ENCODE measurements around the gene HOXD4. TPM values are rescaled to one million over a fixed set of nuclear protein-coding genes. Genes with fewer than 3 reads are reported as not detected.
A peak's percentile ranks its signal among the peaks of the same experiment; 100 is the strongest.

HOXD4 gene
- total and polyA plus RNA-seq, 8 donors = 0.17 to 0.99 (median 0.68) TPM

- Histone ChIP-seq H3K4me1 (peaks cover 0 to 11% of the 10 kb centered on the region in 2 donors), H3K4me3 (no peak overlapping the region), H3K27me3 (peaks cover 98 to 100% of the 10 kb centered on the region in 2 donors), H3K36me3 (no peaks in the 10 kb centered on the region), H3K27ac (no peak overlapping the region), H3K9me3 (no peaks in the 10 kb centered on the region)
- intact Hi-C loops (cut with DNase I) = no loop called here
- DNase-seq (no peak), ATAC-seq (no peak)
- TF ChIP-seq, protein P1, sequence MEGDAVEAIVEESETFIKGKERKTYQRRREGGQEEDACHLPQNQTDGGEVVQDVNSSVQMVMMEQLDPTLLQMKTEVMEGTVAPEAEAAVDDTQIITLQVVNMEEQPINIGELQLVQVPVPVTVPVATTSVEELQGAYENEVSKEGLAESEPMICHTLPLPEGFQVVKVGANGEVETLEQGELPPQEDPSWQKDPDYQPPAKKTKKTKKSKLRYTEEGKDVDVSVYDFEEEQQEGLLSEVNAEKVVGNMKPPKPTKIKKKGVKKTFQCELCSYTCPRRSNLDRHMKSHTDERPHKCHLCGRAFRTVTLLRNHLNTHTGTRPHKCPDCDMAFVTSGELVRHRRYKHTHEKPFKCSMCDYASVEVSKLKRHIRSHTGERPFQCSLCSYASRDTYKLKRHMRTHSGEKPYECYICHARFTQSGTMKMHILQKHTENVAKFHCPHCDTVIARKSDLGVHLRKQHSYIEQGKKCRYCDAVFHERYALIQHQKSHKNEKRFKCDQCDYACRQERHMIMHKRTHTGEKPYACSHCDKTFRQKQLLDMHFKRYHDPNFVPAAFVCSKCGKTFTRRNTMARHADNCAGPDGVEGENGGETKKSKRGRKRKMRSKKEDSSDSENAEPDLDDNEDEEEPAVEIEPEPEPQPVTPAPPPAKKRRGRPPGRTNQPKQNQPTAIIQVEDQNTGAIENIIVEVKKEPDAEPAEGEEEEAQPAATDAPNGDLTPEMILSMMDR (IDR thresholded peaks at IDR 0.05) = no peak
These were observed 40.7 kb upstream of the HOXD4 start for GRCh38 chr2:176110415-176111308.

GRCh38 chr2:176111309-176111663 lies 40.1 kb upstream of the HOXD4 start:
- Histone ChIP-seq H3K27me3 (peaks cover 98 to 100% of the 10 kb centered on the region in 2 donors), H3K4me1 (peaks cover 0 to 10% of the 10 kb centered on the region in 2 donors), H3K36me3 (no peaks in the 10 kb centered on the region), H3K9me3 (no peaks in the 10 kb centered on the region), H3K27ac (no peak overlapping the region), H3K4me3 (no peak overlapping the region)
- DNase-seq (peak in 1 of 4 donors; percentile 66), ATAC-seq (peak; percentile 60)
- intact Hi-C loops (cut with DNase I) = no loop called here
- TF ChIP-seq, protein P1 (IDR thresholded peaks at IDR 0.05) = peak in 1 of 2 donors; percentile 30

- intact Hi-C loops (cut with DNase I) = no loop called here
These were observed 39.4 kb upstream of the HOXD4 start for GRCh38 chr2:176111846-176112374.

DNA sequence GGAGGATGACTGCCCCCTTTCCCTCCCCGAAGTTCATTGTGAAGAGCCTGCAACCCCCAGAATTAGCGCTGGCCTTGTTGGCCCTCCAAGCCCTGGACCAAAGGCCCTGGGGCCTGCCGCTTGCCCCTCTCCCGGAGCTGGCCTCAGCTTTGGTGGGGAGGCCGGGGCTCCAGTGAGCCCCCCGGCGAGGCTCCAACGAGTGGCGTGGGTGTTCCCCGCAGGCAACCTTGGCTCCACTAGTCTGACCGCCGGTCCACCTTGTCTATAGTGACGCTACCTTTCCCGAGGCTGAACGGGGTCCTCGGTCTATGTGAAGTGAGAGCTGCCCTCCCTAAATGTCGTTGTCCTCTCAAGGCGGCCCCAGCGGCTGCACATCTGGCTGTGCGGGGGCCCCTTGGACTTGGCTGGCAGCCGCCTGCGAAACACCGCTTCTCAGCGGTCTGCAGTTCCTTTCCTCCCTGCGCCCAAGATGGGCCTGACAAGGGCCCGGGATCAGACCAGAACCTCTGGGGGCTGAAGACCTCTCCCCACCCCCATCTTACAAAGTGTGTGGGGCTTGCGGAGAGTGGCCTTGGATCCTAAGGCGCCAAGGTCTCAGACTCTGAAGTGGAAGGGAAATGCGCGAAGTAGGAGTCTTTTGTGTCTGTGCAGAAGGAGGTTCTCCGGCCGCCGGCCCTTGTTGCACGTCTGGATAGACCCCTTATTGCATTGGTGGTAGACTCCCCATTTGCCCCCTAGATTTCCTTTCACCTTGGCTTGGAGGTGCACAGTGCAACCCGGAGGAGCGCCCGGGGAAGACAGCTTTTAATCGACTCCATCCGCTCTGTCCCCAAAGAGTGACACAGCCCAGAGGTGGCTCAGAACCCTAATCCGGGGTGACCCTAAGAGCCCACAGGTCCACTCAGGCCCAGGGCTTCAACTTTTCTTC lies 38.7 kb upstream of the HOXD4 start:
- no peaks in the 10 kb centered on the region for H3K4me1 ChIP-seq
- H3K9me3 ChIP-seq = no peaks in the 10 kb centered on the region
- ATAC-seq (no peak), DNase-seq (peak in 1 of 4 donors; percentile 71)
- intact Hi-C loops (cut with DNase I) = no loop called here
- H3K36me3 ChIP-seq = no peaks in the 10 kb centered on the region
- TF ChIP-seq, protein P1 (IDR thresholded peaks at IDR 0.05) = no peak
- peaks cover 100% of the 10 kb centered on the region in 2 donors for H3K27me3 ChIP-seq
- no peak overlapping the region for H3K4me3 ChIP-seq
- H3K27ac ChIP-seq = no peak overlapping the region

More at GRCh38 chr2:176111846-176112374, 39.4 kb upstream of the HOXD4 start:
- H3K27ac ChIP-seq = no peak overlapping the region
- no peaks in the 10 kb centered on the region for H3K9me3 ChIP-seq
- DNase-seq (no peak), ATAC-seq (no peak)
- TF ChIP-seq, protein P1 (IDR thresholded peaks at IDR 0.05) = no peak
- no peaks in the 10 kb centered on the region for H3K36me3 ChIP-seq
- H3K27me3 ChIP-seq = peaks cover 98 to 100% of the 10 kb centered on the region in 2 donors
- no peak overlapping the region for H3K4me3 ChIP-seq
- peaks cover 0 to 4% of the 10 kb centered on the region in 2 donors for H3K4me1 ChIP-seq
